ENCODE data around the gene FTH1.

GRCh38 chr11:61967116-61967923 is at the start of gene FTH1:
- TF ChIP-seq ELK1 (IDR thresholded peaks at IDR 0.05; ENCODE audit: borderline replicate concordance, low read depth, low read length) (no peak; the same call in 1 of the 2 replicates), CTCF (conservative IDR thresholded peaks at IDR 0.05; ENCODE audit: low read depth, low read length) (no peak), CEBPB (IDR thresholded peaks at IDR 0.05; ENCODE audit: low read depth, low read length) (no peak), POLR2A (IDR thresholded peaks at IDR 0.05; ENCODE audit: low read depth, low read length) (peak; percentile 98), MAFK (IDR thresholded peaks at IDR 0.05; ENCODE audit: low read depth, low read length) (no peak), MXI1 (IDR thresholded peaks at IDR 0.05; ENCODE audit: borderline replicate concordance, low read depth, low read length) (no peak), RFX5 (IDR thresholded peaks at IDR 0.05; ENCODE audit: low read depth, low read length) (no peak), USF2 (IDR thresholded peaks at IDR 0.05; ENCODE audit: low read depth, low read length) (0 out of 2 replicates have a peak, but pooled peaks have one; percentile 13), RAD21 (IDR thresholded peaks at IDR 0.05; ENCODE audit: low read length) (no peak)

All from IMR-90 (cell line).